ENCODE measurements around the gene EFHC2.

Gene EFHC2, protein sequence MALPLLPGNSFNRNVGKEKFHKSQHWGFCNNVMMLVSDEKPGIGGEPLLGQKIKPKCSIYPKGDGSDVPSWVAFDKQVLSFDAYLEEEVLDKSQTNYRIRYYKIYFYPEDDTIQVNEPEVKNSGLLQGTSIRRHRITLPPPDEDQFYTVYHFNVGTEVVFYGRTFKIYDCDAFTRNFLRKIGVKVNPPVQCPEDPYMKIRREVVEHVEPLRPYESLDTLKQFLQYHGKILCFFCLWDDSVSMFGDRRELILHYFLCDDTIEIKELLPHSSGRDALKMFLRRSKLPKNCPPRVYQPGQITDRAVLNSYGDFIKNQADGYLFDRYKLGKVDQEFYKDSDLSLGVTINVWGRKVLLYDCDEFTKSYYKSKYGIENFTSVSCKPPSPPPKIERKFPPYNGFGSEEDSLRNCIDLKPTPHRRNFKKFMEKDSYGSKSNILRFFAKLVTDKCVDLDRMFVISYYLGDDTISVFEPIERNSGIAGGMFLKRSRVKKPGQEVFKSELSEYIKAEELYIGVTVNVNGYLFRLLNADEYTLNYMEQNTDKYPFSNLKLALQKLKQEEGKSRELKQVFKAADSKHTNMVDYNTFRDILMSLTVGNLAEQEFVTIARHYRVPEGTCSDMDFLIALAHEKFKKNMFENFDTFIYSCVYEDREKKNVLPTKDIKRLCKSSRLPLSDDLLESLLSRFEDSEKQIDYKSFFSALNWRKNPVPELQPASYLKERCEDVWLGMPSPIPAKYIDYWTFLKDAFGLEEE

DNA sequence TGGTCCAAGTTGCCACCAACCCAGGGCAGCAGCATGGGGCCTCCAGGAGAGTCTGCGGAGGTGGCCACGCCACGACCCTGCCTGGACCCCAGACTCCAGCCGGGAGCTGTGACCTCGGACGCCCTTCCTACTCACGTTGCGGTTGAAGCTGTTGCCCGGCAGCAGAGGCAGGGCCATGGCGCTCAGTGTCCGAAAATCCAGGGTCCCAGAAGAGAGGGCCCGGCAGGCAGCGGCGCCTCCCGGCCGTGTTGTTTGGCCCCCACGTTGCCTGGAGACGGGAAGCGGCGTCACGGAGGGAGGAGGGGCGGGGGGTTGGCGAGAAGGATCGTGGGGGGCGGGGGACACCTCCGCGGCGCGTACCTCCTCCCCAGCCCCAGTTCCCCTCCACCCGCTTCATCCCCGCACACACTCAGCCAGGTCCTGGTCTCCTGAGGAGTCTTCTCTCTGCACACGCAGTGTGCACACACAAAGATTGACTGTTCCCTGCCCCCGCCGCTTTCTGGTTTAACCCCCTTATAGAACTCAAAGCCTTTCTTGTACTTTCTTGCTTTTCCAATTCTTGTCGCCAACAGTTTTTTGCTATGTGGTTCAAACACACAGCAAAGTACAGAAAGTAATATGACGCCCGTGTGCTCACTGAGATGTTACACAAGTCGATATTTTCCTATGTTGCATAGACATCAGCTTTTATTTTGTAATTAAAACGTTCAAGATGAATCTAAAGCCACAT lies at the start of gene EFHC2:
TSS of gene EFHC2 (minus strand) at position 261 of the 730 bp plus-strand sequence. CDS start at position 177, 84 bp downstream.
- no peak for DNase-seq

DNA sequence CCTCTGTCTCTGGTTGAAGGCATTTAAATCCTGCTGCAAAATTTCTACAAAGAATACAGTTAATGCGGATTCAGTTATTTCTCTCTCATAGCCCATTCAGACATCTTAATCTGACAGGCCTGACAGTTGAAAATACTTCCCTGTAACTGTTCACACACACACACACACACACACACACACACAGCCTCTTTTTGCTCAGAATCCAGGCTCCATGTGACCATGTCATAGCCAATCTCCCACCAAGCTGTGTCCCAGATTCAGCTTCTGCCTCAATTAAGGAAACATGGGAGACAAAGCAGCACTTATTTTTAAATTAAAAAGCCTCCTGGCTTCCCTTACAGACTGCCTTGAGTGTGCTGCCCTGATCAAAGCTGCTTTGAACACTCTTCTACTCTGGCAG lies 49.3 kb upstream of the EFHC2 start:
- no peak for DNase-seq

DNA sequence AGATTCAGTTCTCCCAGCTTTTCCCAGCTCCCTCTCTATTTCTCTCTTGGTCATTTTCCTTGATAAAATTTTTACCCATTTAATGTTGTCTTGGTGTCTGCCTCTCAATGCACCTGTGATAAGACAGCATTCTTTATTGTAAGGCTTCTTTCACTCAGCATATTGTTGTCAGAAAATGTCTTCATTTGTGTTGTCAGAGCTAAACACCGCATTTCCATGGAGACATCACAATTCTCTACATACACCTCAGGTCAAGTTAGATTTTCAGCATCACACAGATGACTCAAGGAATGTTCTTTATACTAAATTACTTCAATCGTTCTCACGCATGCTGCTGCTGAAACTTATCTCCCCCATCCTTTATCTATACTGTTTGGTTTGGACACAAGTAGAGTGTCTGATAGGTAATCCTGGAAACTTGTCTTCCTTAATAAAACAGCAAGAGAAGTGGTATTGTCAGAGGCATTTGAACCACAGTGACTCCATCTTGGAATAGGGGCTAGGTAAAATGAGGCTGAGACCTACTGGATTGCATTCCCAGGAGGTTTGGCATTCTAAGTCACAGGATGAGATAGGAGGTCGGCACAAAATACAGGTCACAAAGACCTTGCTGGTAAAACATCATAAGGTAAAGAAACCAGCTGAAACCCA lies 41.3 kb upstream of the EFHC2 start:
- no peak for DNase-seq

DNA sequence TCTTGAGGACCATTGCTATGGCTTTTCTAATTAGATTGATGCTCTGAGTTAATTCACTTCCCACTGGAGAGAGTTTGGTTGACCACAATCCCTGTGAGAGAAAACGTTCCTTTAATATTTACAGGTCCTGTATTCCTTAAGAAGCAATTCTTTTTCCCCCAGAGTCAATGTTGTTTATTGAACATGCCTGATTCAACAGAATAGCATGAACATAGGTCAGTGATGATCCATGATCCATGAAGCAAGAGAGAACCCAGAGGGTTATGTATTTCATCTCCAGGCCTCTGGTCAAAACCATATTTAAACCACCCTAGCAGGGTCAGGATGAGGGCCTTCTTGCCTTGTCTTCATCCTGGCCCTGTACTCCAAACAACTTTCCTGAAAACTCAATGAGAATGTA lies 39.4 kb upstream of the EFHC2 start:
- DNase-seq = no peak

DNA sequence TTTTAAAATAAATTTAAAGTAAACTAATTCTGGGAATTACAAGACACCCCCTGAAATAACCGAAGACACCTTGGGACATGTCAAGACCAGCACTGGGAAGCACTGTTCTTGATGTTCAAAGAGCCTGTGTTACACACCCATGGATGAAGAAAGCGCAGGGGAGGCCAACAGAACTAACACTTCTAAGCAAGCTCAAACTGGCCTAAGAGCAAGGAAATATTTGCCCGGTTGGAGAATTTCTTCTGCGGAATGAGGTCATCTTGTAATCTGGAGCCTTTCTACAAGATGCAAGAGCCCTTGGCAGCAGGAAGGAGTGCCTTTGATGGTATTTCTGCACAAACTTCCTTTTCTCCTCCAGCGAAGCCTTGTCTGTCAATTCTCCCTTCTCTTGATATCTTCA lies 9.3 kb upstream of the EFHC2 start:
- no peak for DNase-seq

DNA sequence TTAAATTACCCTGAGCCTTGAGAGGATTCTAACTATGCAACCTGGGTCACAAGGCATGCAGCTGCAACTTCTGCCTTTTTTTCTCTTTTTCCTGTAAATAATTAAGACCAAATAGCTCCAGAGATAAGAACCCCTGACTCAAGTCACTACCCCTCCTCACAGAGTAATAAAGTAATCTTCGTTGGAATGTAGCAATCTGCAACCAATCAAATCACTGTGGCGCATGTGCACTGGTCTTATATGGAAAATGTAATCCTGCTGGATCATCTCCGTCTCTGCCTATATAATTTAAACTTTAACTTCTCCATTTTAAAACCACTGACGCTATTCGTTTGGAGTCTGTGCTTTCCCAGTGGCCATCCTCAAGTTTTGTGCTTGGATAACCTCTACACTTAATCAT lies 6.1 kb upstream of the EFHC2 start:
- DNase-seq = no peak

DNA sequence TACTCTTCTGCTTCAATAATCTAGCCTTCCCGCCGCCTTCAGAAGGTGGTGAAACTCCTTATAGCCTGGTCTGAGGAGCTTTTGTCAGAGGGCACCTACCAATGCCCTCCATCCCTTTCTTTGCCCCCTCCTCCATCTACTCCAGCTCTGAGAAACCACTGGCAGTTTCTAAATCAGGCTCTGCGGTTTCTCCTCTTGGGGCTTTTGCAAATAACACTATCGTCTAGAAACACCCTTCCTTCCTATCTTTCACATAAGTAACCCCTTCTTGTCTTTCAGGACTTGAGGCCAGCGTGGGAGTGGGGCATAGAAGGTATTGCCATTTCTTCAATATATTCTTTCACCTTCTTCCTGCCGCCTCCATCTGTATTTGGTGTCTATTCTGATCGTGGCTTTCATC lies 1.2 kb upstream of the EFHC2 start:
- no peak for DNase-seq

DNA sequence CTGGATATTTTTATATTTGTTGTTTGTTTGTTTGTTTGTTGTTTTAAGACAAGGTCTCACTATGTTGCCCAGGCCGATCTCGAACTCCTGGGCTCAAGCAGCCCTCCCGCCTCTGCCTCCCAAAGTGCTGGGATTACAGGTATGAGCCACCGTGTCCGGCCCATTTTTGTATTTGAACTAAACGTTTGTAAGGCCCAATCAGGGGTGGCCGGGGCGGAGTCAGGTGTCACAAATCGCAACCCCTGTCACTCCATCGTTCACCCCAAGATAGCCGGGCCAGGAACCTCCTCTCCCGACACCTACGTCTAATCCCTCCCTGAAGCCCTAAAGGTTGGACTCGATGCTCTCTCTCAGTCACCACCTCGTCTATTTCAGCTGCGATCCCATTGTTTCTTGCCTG lies 722 bp upstream of the EFHC2 start:
- DNase-seq = no peak

DNA sequence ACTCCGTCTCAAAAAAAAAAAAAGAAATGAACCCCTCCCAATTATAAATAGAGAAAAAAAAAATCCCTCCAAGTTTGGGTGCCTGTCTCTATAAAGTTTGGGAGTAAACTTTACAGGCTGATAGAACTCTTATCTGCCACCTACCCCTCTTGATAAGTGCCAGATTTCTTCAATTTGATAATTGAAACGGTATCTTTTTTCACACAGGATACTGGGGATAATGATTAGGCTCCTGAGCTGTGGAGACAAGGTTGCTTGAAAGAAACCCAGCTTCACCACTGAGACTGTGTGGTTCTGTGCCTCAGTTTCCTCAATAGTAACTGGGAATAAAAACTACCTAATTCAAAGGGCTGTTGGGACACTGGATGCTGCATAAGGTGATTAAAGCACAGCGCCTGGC lies 606 bp downstream of the EFHC2 start:
- no peak for DNase-seq

DNA sequence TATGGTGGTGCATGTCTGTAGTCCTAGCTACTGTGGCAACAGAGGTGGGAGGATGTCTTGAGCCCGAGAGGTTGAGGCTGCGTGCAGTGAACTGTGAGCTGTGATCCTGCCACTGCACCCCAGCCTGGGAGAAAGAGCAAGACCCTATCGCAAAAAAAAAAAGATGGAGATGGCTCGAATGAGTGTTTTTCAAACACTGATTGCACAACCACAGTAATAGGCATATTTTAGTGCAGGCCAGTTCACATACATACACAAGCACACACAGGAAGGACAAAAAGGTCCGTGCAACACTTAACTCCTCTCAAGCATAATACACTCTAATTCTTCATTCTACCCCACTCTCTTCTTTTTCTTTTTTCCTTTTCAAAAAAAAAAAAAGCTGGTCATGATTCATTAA lies 5.1 kb downstream of the EFHC2 start:
- no peak for DNase-seq

DNA sequence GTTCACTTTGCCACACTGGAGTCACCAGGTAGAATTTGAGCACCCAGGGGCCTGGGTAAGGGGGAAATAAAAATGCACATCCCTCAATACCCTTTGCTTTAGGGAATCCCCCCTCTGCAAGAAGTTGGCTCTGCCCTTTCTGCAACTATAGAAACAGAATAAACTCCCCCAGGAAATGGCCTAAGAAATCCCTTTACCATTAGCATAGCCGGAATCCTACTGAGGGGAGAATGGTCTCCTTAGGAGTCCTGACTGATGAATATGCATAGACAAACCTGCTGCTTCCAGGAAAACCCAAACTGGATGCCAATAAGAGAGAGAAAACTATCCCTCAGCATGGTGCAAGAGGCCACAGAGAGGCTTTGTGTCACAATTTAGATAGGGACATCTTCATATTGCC lies 11.0 kb downstream of the EFHC2 start:
- no peak for DNase-seq

DNA sequence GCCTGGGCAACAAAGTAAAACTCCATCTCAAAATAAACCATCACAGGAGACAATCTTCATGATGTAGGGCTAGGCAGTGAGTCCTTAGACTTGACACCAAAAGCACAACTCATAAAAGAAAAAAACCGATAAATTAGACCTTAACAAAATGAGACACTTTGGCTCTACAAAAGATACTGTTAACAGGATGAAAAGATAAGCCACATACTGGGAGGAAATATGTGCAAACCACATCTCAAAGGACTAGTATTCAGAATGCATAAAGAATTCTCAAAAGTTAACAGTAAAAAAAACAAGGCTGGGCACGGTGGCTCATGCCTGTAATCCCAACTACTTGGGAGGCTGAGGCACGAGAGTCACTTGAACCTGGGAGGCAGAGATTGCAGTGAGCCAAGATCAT lies 13.2 kb downstream of the EFHC2 start:
- no peak for DNase-seq

DNA sequence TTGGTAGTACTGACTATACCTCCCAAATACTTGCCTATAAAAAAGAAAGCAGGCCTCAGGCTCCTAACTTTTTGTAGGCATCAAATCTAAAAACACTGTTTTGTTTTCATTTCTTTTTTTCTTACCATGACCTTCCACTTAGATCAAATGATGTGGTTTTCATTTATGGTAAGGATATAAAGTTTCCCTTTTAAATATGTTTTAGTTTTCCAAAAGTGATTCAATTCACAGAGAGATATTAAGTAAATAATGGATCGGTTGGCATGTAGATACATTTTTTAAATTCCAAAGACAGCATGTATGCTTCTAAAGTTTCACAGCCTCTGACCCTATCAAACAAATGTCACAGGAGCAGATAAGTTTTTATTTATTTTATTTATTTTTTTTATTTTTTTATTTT lies 23.9 kb downstream of the EFHC2 start:
- DNase-seq = no peak

DNA sequence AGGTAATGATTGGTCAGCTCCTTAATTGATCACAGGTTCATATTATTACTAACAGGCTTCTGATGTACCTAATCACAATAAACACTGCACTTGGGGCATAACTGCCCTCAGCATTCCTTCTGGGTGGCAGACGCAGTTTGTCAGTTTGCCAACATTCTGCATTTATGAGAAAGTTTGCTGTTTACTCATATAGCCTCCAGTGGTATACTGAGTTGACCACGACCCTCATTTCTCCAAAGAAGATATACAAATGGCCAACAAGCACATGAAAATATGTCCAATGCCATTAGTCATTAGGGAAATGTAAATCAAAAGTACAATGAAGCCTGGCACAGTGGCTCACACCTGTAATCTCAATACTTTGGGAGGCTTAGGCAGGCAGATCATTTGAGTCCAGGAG lies 26.3 kb downstream of the EFHC2 start:
- no peak for DNase-seq

DNA sequence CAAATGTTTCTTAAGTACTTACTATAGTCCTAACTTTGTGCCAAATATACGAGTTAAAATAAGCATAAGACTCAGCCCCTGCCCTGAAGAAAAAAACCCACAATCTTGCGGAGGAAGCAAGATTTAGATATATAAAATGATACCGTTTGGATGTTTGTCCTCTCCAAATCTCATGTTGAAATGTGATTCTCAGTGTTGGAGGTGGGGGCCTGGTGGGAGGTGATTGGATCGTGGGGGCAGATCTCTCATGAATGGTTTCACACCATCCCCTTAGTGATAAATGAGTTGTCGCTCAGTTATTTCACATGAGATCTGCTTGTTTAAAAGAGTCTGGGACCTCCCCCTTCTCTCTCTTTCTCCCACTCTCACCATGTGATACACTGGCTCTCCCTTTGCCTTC lies 28.7 kb downstream of the EFHC2 start:
- no peak for DNase-seq

DNA sequence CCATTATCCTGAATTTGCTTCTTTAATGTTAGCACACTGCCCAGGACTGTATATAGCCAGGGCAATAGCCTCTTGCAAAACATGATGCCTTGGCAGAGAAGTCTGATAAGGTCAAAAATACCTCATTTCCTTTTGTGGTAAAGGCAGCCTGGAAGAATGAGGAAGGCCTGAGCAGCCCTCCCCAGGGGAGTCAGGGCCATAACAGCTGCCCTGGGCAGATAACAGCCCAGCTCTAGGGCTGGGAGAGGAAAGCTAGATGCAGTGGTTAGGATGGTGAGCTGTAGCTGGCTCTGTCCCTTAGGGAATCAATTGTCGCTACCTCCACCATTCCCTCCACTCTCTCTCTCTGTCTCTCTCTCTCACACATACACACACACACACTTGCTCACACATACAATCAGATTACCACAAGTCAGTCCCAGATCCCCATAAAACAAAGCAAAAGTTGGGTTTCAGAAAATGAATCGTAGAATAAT lies 29.2 kb downstream of the EFHC2 start:
- no peak for DNase-seq

DNA sequence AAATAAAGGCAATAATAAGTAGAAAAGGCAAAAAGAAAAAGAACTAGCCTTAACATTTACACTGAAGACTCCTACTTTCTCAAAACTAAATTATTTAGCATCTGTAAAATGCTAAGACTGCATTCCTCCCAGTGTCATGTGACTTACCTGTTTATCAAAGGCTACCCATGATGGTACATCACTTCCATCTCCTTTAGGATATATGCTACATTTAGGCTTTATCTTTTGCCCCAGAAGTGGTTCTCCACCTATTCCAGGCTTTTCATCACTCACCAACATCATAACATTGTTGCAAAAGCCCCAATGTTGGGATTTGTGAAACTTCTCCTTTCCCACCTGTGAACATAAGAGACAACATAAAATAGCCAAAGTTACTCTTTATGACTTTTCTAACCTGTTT lies 31.1 kb downstream of the EFHC2 start:
- DNase-seq = no peak

DNA sequence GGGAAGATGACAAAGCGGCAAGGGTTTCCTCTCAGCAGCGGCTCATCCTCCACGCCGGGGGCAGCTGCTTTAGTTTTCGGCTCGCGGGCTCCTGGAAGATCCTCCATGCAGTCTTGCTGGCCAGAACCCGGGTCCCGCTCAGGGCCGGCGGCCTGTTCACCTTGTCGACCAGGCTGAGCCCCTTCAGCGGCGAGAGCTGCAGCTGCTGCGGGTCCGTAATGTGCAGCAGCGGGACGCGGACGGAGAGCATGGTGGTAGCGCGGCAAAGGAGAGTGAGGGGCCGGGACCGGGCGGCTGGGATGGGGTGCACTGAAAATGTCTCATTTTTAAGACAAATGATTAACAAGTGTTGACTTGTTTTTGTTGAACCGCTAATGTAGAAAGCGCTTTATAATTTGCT lies 33.2 kb downstream of the EFHC2 start:
- DNase-seq = no peak

DNA sequence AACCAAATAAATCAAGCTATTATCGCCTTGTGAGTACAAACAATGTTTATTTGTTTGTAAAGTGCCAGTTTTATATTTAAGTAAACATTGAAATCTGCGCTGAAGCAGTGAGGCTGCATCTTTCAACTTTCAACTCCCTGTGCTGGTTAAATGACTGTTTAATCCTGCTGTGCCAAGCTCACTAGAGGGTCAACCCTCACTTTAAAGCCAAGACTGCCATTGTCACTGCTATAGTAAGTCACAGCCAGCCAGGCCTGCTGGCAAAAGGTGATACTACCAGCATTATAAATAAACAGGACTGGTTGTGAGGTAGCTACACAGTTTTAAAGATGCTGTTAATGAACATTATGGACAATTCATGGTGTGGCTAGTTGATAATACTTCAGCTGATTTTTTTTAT lies 34.6 kb downstream of the EFHC2 start:
- no peak for DNase-seq

DNA sequence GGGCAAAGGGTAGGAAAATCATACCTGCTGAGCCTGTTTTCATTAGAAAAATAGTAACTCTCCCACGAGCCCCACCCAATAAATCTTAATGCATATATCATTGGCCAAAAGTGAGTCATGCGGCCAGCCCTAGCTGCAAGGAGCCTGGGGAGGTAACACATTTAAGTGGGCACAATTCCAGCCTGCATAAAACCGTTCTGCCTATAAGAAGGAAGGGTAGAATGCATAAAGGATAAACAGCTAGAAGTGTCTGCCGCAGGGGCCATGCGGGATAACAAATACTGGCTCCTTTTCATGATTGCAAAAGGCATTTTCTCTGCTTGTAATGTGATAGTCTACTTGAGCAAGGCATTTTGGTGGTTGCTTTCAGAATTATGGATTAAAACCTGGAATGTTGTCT lies 37.1 kb downstream of the EFHC2 start:
- DNase-seq = no peak

DNA sequence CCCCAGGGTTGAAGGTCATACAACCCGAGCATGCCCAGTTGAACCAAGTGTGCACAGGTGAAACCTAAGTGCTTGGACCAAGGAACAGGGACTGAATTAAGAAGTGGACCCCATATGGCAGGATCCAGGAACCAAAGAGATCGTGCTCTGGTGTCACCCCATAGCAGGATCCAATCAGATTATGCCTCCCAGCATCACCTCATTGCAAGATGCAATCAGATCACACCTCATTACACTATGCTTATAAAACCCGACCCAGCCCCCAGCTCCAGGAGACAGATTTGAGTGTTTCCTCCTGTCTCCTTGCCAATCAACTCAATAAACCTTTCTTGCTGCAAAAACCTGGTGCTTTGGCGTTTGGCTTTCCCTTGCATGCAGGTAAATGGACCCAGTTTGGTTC lies 37.6 kb downstream of the EFHC2 start:
- DNase-seq = no peak

DNA sequence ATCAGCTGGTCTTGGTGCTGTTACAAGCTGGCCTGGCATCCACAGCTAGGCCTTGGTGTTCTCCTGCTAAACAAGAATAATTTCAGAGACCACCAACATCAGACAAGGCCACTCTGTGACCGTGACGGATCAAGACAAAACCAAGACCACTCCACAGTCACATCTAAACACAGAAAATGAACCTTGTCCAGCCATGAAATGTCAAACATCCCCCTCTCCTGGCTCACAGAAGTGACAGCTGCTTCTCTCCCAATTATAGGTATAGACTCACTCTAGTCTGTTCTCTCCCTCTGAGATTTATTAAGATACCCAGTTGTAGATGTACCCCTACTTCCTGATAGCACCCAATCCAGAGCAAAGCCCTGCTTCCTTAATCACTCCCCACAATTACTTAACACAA lies 40.4 kb downstream of the EFHC2 start:
- no peak for DNase-seq

DNA sequence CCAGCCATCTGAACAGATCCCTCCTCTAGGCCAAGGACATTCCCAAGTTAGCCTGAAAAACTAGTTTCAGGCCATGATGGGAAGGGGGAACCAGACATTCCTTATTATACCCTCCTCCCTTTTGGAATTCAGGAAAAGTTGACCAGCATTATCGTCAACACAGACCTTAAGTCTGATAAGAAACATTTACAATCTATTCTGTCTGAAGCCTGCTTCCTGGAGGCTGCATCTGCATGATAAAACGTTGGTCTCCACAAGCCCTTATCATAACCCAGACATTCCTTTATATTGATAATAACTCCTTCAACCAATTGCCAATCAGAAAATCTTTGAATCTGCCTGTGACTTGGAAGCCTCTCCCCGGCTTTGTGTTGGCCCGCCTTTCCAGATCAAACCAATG lies 44.3 kb downstream of the EFHC2 start:
- no peak for DNase-seq

All from SHP77 (cell line).